Esophagus squamous epithelium (tissue), 4 donors: ENCODE data around the gene PSMC4.

Source experiments
- CTCF ChIP-seq, 6 experiments: fragments of 450-650 bp in 4 of 6; fragments of 200-600 bp in 2 of 6; sonication (generic) in 2 of 6; IDR thresholded peaks; one replicate each; pipeline ENCODE4 v1.5.1; 2016 to 2019; ENCODE audit warnings: antibody characterized with exemption in 6 of 6, mild to moderate bottlenecking in 4 of 6, moderate library complexity in 4 of 6
- POLR2A ChIP-seq, 4 donors: fragments of 450-650 bp; IDR thresholded peaks; one replicate each; pipeline ENCODE4 v1.6.1; 2017; ENCODE audit warnings: antibody characterized with exemption in 4 of 4, mild to moderate bottlenecking in 4 of 4, moderate library complexity in 3 of 4

GRCh38 chr19:39986643-39987042 lies 15.7 kb downstream of the PSMC4 start:
- no peak for TF ChIP-seq POLR2A (IDR thresholded peaks at IDR 0.05)
- TF ChIP-seq CTCF (IDR thresholded peaks at IDR 0.05): no peak
